ENCODE measurements around the gene C11orf24. TPM values are rescaled to one million over a fixed set of nuclear protein-coding genes. Genes with fewer than 3 reads are reported as not detected.

C11orf24 gene
- total RNA-seq, 1 experiment from 2014 or later, result 37.7 TPM

DNA sequence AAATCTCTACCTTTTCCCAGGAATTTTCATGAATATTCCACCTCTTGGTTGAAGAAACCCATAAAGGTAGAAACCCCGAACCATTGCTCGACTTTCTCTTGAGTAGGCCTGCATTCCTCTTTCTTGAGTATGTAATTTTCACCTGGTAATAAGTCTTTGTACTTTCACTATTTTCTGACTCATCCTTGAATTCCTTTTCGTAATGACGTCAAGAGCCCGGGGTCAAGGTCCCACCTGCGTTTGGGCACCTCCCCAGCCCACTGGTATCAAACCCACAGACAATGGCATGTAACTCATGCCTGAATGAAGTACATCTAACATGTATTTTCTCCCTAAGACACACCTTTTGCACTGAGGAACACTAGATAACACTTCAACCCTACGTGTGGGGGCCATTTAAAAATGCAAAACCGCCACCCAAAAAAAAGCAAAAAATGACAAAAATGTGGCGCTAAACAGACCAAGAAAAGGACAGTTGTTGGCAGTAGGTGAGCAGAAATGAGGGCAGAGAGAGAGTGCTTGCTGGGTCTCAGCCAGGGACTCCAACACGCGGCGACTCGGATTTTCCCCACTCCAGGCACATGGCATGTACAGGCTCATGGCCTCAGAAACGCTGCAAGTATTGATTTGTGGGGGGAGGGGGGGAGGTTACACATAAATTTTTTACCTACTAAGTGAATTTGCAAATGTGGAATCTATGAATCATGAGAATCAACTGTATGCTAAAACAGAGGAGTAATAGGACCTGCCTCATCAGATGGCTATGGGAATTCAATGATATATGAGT, 4.1 kb upstream of the C11orf24 start:
- peaks cover 12% of the 10 kb centered on the region for H3K79me2 ChIP-seq (ENCODE audit: low read depth)
- H3K4me3 ChIP-seq, result no peak overlapping the region
- peaks cover 7% of the 10 kb centered on the region for H3K4me1 ChIP-seq (replicated peaks; ENCODE audit: insufficient read depth)
- no peak overlapping the region for H2AFZ ChIP-seq
- POLR2A ChIA-PET (ENCODE audit: unreplicated experiment), result no interaction called here
- H3K27me3 ChIP-seq (ENCODE audit: insufficient read depth, low read depth), result no peaks in the 10 kb centered on the region
- H3K9me2 ChIP-seq (ENCODE audit: insufficient read depth), result no peaks in the 10 kb centered on the region
- no peaks in the 10 kb centered on the region for H4K20me1 ChIP-seq (ENCODE audit: insufficient read depth)
- H3F3A ChIP-seq (ENCODE audit: insufficient read depth, low read depth), result peaks cover 4% of the 10 kb centered on the region; the same call in 1 of the 2 replicates
- no TSS peak for BruUV-seq (replicated peaks)
- H3K9me3 ChIP-seq (ENCODE audit: insufficient read depth, low read depth), result no peaks in the 10 kb centered on the region
- peak in 1 of 2 experiments; percentile 26 for DNase-seq
- no peak overlapping the region for H3K4me2 ChIP-seq
- no peak overlapping the region for H3K27ac ChIP-seq
- intact Hi-C loops (cut with micrococcal nuclease; ENCODE audit: unreplicated experiment), result no loop called here
- no peaks in the 10 kb centered on the region for H3K36me3 ChIP-seq (ENCODE audit: low read depth)
- CTCF ChIA-PET, result no interaction called here
- TF ChIP-seq, protein P1, sequence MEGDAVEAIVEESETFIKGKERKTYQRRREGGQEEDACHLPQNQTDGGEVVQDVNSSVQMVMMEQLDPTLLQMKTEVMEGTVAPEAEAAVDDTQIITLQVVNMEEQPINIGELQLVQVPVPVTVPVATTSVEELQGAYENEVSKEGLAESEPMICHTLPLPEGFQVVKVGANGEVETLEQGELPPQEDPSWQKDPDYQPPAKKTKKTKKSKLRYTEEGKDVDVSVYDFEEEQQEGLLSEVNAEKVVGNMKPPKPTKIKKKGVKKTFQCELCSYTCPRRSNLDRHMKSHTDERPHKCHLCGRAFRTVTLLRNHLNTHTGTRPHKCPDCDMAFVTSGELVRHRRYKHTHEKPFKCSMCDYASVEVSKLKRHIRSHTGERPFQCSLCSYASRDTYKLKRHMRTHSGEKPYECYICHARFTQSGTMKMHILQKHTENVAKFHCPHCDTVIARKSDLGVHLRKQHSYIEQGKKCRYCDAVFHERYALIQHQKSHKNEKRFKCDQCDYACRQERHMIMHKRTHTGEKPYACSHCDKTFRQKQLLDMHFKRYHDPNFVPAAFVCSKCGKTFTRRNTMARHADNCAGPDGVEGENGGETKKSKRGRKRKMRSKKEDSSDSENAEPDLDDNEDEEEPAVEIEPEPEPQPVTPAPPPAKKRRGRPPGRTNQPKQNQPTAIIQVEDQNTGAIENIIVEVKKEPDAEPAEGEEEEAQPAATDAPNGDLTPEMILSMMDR (conservative IDR thresholded peaks at IDR 0.05), result no peak
- TF ChIP-seq EZH2 (IDR thresholded peaks at IDR 0.05; ENCODE audit: low read depth), result no peak

DNA sequence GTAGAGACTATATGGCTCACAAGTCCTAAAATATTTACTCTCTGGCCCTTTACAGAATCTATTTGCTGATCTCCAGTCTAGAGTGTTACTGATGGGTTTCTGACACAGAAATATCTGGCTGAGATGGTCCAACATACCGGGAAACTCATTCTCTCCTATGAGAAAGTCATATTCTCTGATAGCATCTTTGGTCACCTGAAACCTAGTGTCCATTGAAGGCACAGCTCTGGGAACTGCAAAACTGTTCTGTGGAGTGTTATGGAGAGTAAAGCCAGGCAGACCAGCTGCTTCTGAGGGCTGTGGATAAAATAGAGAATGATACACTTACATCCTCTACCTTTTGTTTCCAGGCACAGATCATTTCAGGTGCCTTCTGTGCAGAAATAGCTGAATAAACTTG, 2.5 kb upstream of the C11orf24 start:
- H3K9me2 ChIP-seq (ENCODE audit: insufficient read depth), result no peaks in the 10 kb centered on the region
- H3K27ac ChIP-seq, result no peak overlapping the region
- H4K20me1 ChIP-seq (ENCODE audit: insufficient read depth), result no peaks in the 10 kb centered on the region
- no peak overlapping the region for H2AFZ ChIP-seq
- peaks cover 4% of the 10 kb centered on the region; the same call in 1 of the 2 replicates for H3F3A ChIP-seq (ENCODE audit: insufficient read depth, low read depth)
- H3K36me3 ChIP-seq (ENCODE audit: low read depth), result no peaks in the 10 kb centered on the region
- intact Hi-C loops (cut with micrococcal nuclease; ENCODE audit: unreplicated experiment), result loop anchor here (5.0 kb wide), 1 partner anchor 68 kb away; no protein-coding TSS in a partner anchor
- H3K4me2 ChIP-seq, result no peak overlapping the region
- no peak overlapping the region for H3K4me3 ChIP-seq
- DNase-seq, result no peak
- BruUV-seq (replicated peaks), result no TSS peak
- TF ChIP-seq EZH2 (IDR thresholded peaks at IDR 0.05; ENCODE audit: low read depth), result no peak
- TF ChIP-seq, protein P1 (conservative IDR thresholded peaks at IDR 0.05), result no peak
- no peaks in the 10 kb centered on the region for H3K9me3 ChIP-seq (ENCODE audit: insufficient read depth, low read depth)
- no peaks in the 10 kb centered on the region for H3K27me3 ChIP-seq (ENCODE audit: insufficient read depth, low read depth)
- H3K4me1 ChIP-seq (replicated peaks; ENCODE audit: insufficient read depth), result peaks cover 13% of the 10 kb centered on the region
- POLR2A ChIA-PET (ENCODE audit: unreplicated experiment), result no interaction called here
- CTCF ChIA-PET, result interaction anchor here (1.0 kb wide), 1 partner anchor 22 kb away, joined by 3 read pairs; no protein-coding TSS in a partner anchor
- H3K79me2 ChIP-seq (ENCODE audit: low read depth), result peaks cover 28% of the 10 kb centered on the region

DNA sequence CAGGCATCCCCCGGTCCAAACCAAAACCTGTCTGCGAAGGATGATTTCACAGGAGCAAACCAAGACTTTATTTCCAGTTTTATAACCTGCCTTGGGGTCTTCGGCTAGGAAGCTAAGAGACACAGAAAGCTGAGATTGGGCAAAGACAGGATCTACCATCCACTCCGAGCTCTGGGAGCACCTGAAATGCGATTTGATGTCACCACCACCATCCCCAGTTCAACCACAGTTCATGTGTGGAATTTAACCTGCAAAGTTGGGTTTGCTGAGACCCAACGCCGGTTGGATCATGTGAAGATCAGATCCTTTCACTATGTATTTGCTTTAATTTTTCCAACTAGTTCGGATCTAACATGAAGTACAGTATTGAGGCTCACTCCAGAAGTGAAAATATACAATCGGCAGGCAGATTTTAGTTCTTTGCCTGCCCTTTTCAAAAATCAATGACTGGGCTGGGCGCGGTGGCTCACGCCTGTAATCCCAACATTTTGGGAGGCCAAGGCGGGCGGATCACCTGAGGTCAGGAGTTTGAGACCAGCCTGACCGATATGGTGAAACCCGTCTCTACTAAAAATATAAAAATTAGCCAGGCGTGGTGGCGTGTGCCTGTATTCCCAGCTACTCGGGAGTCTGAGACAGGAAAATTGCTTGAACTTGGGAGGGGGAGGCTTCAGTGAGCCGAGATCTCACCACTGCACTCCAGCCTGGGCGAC, 1.4 kb upstream of the C11orf24 start:
- no peaks in the 10 kb centered on the region for H3K27me3 ChIP-seq (ENCODE audit: insufficient read depth, low read depth)
- peaks cover 13% of the 10 kb centered on the region for H3K4me1 ChIP-seq (replicated peaks; ENCODE audit: insufficient read depth)
- H3K9me2 ChIP-seq (ENCODE audit: insufficient read depth), result no peaks in the 10 kb centered on the region
- BruUV-seq (replicated peaks), result no TSS peak
- peaks cover 32% of the 10 kb centered on the region for H3K79me2 ChIP-seq (ENCODE audit: low read depth)
- TF ChIP-seq, protein P1 (conservative IDR thresholded peaks at IDR 0.05), result no peak
- no peak for TF ChIP-seq EZH2 (IDR thresholded peaks at IDR 0.05; ENCODE audit: low read depth)
- peak overlapping the region; percentile 83 for H3K4me2 ChIP-seq
- H3K36me3 ChIP-seq (ENCODE audit: low read depth), result no peaks in the 10 kb centered on the region
- H4K20me1 ChIP-seq (ENCODE audit: insufficient read depth), result peaks cover 6% of the 10 kb centered on the region; the same call in 1 of the 2 replicates
- H3K9me3 ChIP-seq (ENCODE audit: insufficient read depth, low read depth), result no peaks in the 10 kb centered on the region
- ChIA-PET POLR2A (ENCODE audit: unreplicated experiment) (interaction anchor here (0.6 to 1.2 kb wide), 3 partner anchors 15 to 919 kb away, joined by 4 to 7 read pairs (median 5); no protein-coding TSS in a partner anchor), CTCF (interaction anchor here (0.6 kb wide), 1 partner anchor 67 kb away, joined by 3 read pairs; no protein-coding TSS in a partner anchor)
- H2AFZ ChIP-seq, result peak overlapping the region; percentile 95; the same call in 1 of the 2 replicates
- no peak for DNase-seq
- peak overlapping the region; percentile 77; the same call in 1 of the 2 replicates for H3K4me3 ChIP-seq
- H3K27ac ChIP-seq, result peak overlapping the region; percentile 63
- intact Hi-C loops (cut with micrococcal nuclease; ENCODE audit: unreplicated experiment), result loop anchor here (5.0 kb wide), 1 partner anchor 69 kb away; no protein-coding TSS in a partner anchor
- peaks cover 4% of the 10 kb centered on the region; the same call in 1 of the 2 replicates for H3F3A ChIP-seq (ENCODE audit: insufficient read depth, low read depth)
